ENCODE results near the gene SETD3.

The SETD3 gene

GRCh38 chr14:99515301-99516155 is 34.9 kb upstream of the SETD3 start:
- peaks cover 30% of the 10 kb centered on the region for H3K36me3 ChIP-seq (ENCODE audit: insufficient read depth, low read length)
- no peaks in the 10 kb centered on the region for H3K9me3 ChIP-seq (ENCODE audit: low read length)
- no peak overlapping the region for H3K9ac ChIP-seq (ENCODE audit: low read length)
- no peak overlapping the region for H3K4me3 ChIP-seq (ENCODE audit: low read depth in 1 of 2, low read length in 2 of 2)
- H3K27ac ChIP-seq (ENCODE audit: low read depth, low read length) = no peak overlapping the region
- H3K4me1 ChIP-seq (ENCODE audit: insufficient read depth, low read length) = peaks cover 38% of the 10 kb centered on the region
- no peaks in the 10 kb centered on the region for H3K27me3 ChIP-seq (ENCODE audit: control insufficient read depth in 1 of 2, insufficient read depth in 2 of 2, low read length in 2 of 2)

DNA sequence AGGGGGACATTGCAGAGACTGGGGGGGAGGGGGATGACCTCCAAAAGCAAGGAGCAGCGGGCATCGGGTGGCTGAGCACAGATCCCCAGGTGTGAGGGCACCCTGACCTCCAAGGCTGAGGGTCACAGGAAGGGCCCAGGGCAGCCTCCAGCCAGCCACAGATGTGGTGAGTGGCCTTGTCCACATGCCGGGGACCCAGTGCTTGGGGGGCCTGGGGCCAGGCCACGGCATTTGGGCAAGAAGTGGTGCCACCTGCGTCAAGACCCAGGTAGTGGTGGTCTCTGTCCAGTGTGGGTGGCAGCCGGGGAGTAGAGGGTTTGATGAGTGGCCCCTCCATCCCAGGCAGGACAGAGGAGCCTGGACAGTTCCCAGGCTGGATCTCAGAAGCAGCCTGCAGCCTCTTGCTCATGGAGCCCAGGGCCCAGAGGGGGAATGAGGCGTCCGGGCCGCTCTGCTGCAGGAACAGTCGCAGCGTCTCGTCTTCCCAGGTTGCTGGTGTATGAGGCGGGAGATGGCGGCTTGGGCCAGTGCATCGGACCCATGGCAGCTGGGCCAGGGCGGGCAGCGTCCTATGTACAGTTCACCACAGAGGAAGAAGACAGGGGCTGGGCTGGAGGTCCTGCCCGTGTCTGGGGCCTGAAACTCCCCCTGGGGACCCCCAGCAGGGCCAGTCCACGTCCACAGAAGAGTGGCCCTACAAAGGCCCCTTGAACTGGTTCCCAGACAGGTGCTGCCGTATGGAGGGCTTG is 34.1 kb upstream of the SETD3 start:
- Histone ChIP-seq H3K9me3 (ENCODE audit: low read length) (no peaks in the 10 kb centered on the region), H3K4me1 (ENCODE audit: insufficient read depth, low read length) (peaks cover 38% of the 10 kb centered on the region), H3K4me3 (ENCODE audit: low read depth in 1 of 2, low read length in 2 of 2) (no peak overlapping the region), H3K27me3 (ENCODE audit: control insufficient read depth in 1 of 2, insufficient read depth in 2 of 2, low read length in 2 of 2) (no peaks in the 10 kb centered on the region), H3K9ac (ENCODE audit: low read length) (no peak overlapping the region), H3K36me3 (ENCODE audit: insufficient read depth, low read length) (peaks cover 31% of the 10 kb centered on the region), H3K27ac (ENCODE audit: low read depth, low read length) (peak overlapping the region; percentile 51)

DNA sequence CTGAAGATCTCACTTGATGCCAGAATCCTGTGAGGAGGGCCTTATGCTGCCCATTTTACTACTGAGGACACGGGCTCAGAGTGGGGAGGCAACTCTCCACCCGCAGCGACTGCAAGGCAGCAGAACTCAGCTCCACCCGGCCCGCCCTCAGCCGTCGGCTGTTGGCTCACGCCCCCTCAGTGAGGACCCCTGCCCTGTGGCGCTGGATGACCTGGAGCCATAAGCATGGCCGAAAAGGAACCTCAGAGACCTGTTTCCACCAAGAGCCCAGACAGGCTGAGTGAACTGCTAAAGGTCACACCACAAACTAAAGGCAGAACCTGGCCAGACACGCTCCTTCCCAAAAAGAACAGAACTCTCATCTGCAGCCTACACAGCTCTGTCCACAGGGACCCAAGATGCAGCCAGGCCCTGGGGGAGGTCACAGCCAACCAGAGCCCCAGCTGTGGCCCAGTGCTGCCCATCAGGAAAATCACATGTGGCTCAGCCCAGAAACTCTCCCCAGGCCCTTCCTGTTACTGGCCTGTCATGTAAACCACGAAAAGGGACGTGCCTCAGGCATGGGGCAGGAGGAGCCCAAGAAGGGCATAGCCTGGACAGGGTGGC is 33.4 kb upstream of the SETD3 start:
- H3K36me3 ChIP-seq (ENCODE audit: insufficient read depth, low read length) = peaks cover 37% of the 10 kb centered on the region
- H3K4me1 ChIP-seq (ENCODE audit: insufficient read depth, low read length) = peaks cover 38% of the 10 kb centered on the region
- H3K9me3 ChIP-seq (ENCODE audit: low read length) = no peaks in the 10 kb centered on the region
- H3K4me3 ChIP-seq (ENCODE audit: low read depth in 1 of 2, low read length in 2 of 2) = no peak overlapping the region
- no peaks in the 10 kb centered on the region for H3K27me3 ChIP-seq (ENCODE audit: control insufficient read depth in 1 of 2, insufficient read depth in 2 of 2, low read length in 2 of 2)
- no peak overlapping the region for H3K9ac ChIP-seq (ENCODE audit: low read length)
- H3K27ac ChIP-seq (ENCODE audit: low read depth, low read length) = peak overlapping the region; percentile 51

DNA sequence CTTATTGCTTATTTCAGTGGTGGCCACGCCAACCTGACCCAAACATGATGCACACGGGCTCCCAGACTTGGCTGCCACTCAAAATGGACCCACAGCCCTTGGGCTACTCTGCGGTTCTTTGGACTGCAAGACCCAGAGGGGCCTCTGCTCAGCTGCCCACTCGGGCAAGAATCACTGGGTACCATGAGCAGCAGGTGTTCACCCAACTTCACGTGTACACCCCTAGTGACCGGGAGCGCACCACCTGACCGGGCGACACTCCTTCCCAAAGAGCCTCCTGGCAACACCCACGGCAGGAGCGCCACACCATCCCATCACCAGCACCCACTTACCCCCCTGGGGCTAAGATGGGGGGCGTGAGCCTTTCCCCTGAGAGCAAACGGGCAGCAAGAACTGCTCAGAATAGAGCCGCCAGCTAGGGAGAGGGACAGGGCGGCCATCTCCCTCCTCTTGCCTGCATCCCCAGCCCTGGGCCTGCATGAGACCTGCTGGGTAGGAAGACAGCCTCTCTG is 32.6 kb upstream of the SETD3 start:
- H3K27me3 ChIP-seq (ENCODE audit: control insufficient read depth in 1 of 2, insufficient read depth in 2 of 2, low read length in 2 of 2) = no peaks in the 10 kb centered on the region
- H3K4me3 ChIP-seq (ENCODE audit: low read depth in 1 of 2, low read length in 2 of 2) = no peak overlapping the region
- peaks cover 31% of the 10 kb centered on the region for H3K4me1 ChIP-seq (ENCODE audit: insufficient read depth, low read length)
- no peaks in the 10 kb centered on the region for H3K9me3 ChIP-seq (ENCODE audit: low read length)
- peaks cover 45% of the 10 kb centered on the region for H3K36me3 ChIP-seq (ENCODE audit: insufficient read depth, low read length)
- no peak overlapping the region for H3K9ac ChIP-seq (ENCODE audit: low read length)
- H3K27ac ChIP-seq (ENCODE audit: low read depth, low read length) = peak overlapping the region; percentile 32

- Histone ChIP-seq H3K4me1 (ENCODE audit: insufficient read depth, low read length) (peaks cover 27% of the 10 kb centered on the region), H3K36me3 (ENCODE audit: insufficient read depth, low read length) (peaks cover 51% of the 10 kb centered on the region), H3K9ac (ENCODE audit: low read length) (no peak overlapping the region), H3K4me3 (ENCODE audit: low read depth in 1 of 2, low read length in 2 of 2) (no peak overlapping the region), H3K27ac (ENCODE audit: low read depth, low read length) (peak overlapping the region; percentile 64), H3K27me3 (ENCODE audit: control insufficient read depth in 1 of 2, insufficient read depth in 2 of 2, low read length in 2 of 2) (no peaks in the 10 kb centered on the region), H3K9me3 (ENCODE audit: low read length) (no peaks in the 10 kb centered on the region)
Measured at GRCh38 chr14:99512571-99513182, 32.0 kb upstream of the SETD3 start.

DNA sequence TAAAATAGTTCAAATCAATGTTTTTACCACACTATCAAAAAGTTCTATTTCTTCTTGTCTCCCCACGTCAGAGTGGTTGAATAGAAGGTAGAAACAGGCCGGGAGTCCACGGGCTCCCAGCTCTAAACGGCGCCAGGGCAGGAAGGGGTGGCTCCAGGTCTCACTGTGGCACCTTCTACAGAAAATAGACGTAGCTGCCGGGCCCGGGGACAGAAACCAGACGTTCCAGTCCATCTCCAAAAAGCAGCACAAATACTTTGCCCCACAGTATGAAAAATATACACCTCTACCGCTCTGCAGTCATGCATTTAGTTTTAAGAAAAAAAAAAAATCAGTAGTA is 31.4 kb upstream of the SETD3 start:
- Histone ChIP-seq H3K9ac (ENCODE audit: low read length) (no peak overlapping the region), H3K9me3 (ENCODE audit: low read length) (no peaks in the 10 kb centered on the region), H3K36me3 (ENCODE audit: insufficient read depth, low read length) (peaks cover 57% of the 10 kb centered on the region), H3K4me3 (ENCODE audit: low read depth in 1 of 2, low read length in 2 of 2) (peak overlapping the region in 1 of 2 donors; percentile 22), H3K27ac (ENCODE audit: low read depth, low read length) (peak overlapping the region; percentile 64), H3K4me1 (ENCODE audit: insufficient read depth, low read length) (peaks cover 27% of the 10 kb centered on the region), H3K27me3 (ENCODE audit: control insufficient read depth in 1 of 2, insufficient read depth in 2 of 2, low read length in 2 of 2) (no peaks in the 10 kb centered on the region)

DNA sequence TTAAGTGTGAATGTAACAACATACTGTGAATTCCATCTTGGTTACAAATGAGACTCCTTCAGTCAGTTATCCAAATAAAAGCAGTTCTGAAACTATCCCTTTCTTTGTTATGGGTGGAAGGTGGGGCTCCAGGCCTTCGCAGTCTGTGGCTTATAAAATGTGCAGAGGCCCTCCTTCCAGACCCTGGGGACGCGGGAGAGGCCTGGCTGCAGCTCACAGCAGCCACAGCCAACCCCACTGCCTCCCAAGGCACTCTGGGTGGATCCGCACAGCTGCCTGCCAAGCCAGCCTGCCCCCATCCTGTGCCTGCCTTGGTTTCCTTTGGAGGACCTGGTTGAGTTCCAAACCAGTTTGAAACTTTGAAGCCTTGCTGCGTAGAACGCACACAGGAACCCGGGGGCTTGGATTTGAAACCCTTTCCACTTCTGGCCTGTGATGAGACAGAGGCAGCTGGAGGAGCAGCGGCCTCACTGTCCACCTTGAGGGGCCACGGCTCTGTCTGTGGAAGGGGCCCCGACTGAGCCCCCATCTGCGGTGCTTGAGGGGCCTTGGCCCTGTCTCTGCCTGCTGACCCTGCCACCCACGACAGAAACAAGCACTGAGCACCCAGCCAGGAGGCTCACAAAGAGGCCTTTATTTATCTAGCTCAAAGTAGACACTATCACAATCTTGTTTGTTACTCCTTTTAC is 30.9 kb upstream of the SETD3 start:
- Histone ChIP-seq H3K4me1 (ENCODE audit: insufficient read depth, low read length) (peaks cover 27% of the 10 kb centered on the region), H3K27ac (ENCODE audit: low read depth, low read length) (peak overlapping the region; percentile 64), H3K9me3 (ENCODE audit: low read length) (no peaks in the 10 kb centered on the region), H3K4me3 (ENCODE audit: low read depth in 1 of 2, low read length in 2 of 2) (peak overlapping the region in 1 of 2 donors; percentile 22), H3K9ac (ENCODE audit: low read length) (no peak overlapping the region), H3K36me3 (ENCODE audit: insufficient read depth, low read length) (peaks cover 62% of the 10 kb centered on the region), H3K27me3 (ENCODE audit: control insufficient read depth in 1 of 2, insufficient read depth in 2 of 2, low read length in 2 of 2) (no peaks in the 10 kb centered on the region)

GRCh38 chr14:99510556-99511139 is 30.0 kb upstream of the SETD3 start:
- H3K36me3 ChIP-seq (ENCODE audit: insufficient read depth, low read length) = peaks cover 71% of the 10 kb centered on the region
- H3K4me1 ChIP-seq (ENCODE audit: insufficient read depth, low read length) = peaks cover 27% of the 10 kb centered on the region
- no peak overlapping the region for H3K4me3 ChIP-seq (ENCODE audit: low read depth in 1 of 2, low read length in 2 of 2)
- H3K27me3 ChIP-seq (ENCODE audit: control insufficient read depth in 1 of 2, insufficient read depth in 2 of 2, low read length in 2 of 2) = no peaks in the 10 kb centered on the region
- no peaks in the 10 kb centered on the region for H3K9me3 ChIP-seq (ENCODE audit: low read length)
- peak overlapping the region; percentile 64 for H3K27ac ChIP-seq (ENCODE audit: low read depth, low read length)
- no peak overlapping the region for H3K9ac ChIP-seq (ENCODE audit: low read length)

- H3K36me3 ChIP-seq (ENCODE audit: insufficient read depth, low read length) = peaks cover 73% of the 10 kb centered on the region
- no peaks in the 10 kb centered on the region for H3K27me3 ChIP-seq (ENCODE audit: control insufficient read depth in 1 of 2, insufficient read depth in 2 of 2, low read length in 2 of 2)
- no peak overlapping the region for H3K9ac ChIP-seq (ENCODE audit: low read length)
- no peaks in the 10 kb centered on the region for H3K9me3 ChIP-seq (ENCODE audit: low read length)
- H3K27ac ChIP-seq (ENCODE audit: low read depth, low read length) = no peak overlapping the region
- H3K4me3 ChIP-seq (ENCODE audit: low read depth in 1 of 2, low read length in 2 of 2) = no peak overlapping the region
- peaks cover 27% of the 10 kb centered on the region for H3K4me1 ChIP-seq (ENCODE audit: insufficient read depth, low read length)
Measured at GRCh38 chr14:99509871-99510555, 29.4 kb upstream of the SETD3 start.

DNA sequence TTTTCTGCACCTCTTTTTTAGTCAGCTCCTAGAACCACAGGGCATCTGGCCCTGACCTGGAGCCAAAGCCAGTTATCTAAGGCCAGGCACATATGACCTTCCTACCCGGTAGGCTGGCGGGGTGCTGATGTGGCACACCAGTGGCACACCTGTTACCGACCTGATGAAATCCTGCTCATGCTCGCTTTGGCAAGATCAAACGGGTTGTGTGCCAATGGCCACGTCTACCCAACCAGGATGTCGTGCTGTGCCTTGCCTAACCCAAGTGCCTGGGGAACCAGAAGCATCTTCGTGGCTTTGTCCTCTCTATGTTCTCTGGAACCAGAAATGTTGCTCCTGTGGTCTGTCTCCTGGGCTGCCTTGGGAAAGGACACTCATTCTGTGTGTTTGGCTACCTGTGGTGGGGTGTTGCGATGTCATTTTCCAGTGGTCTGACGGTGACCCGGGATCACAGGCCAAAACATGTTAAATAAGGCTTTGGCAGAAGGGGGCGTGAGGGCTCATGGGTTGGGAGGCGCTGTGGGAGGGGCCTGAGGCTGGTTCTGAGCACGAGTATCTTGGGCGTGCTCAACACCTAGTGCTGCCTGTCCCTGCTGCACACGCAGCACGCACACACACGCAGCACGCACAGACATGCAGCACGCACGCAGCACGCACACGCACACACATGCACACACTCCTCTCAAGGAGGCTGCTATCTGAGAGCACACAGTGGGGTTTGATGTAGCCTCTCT is 28.4 kb upstream of the SETD3 start:
- H3K4me3 ChIP-seq (ENCODE audit: low read depth in 1 of 2, low read length in 2 of 2) = no peak overlapping the region
- no peaks in the 10 kb centered on the region for H3K27me3 ChIP-seq (ENCODE audit: control insufficient read depth in 1 of 2, insufficient read depth in 2 of 2, low read length in 2 of 2)
- peaks cover 73% of the 10 kb centered on the region for H3K36me3 ChIP-seq (ENCODE audit: insufficient read depth, low read length)
- H3K27ac ChIP-seq (ENCODE audit: low read depth, low read length) = no peak overlapping the region
- no peaks in the 10 kb centered on the region for H3K9me3 ChIP-seq (ENCODE audit: low read length)
- H3K4me1 ChIP-seq (ENCODE audit: insufficient read depth, low read length) = peaks cover 27% of the 10 kb centered on the region
- no peak overlapping the region for H3K9ac ChIP-seq (ENCODE audit: low read length)

Data from muscle layer of colon (tissue), 2 donors.